HepG2 (cell line): ENCODE data around the gene WDCP. TPM values are rescaled to one million over a fixed set of nuclear protein-coding genes. Genes with fewer than 3 reads are reported as not detected.

Experiments
- AHDC1 ChIP-seq: sonication (generic); formaldehyde crosslinking; IDR thresholded peaks from 2 replicates; pipeline ENCODE4 v1.5.1; 2020; ENCODE audit warnings: mild to moderate bottlenecking, missing genetic modification reagents, borderline replicate concordance
- AKNA ChIP-seq: sonication (generic); formaldehyde crosslinking; IDR thresholded peaks from 2 replicates; pipeline ENCODE4 v1.4.0; 2020; ENCODE audit warnings: missing genetic modification reagents, borderline replicate concordance
- KDM5B ChIP-seq: sonication (generic); formaldehyde crosslinking; IDR thresholded peaks from 2 replicates; pipeline ENCODE4 v1.4.0; 2020; ENCODE audit warnings: missing genetic modification reagents, mild to moderate bottlenecking, borderline replicate concordance
- KDM6A ChIP-seq: IDR thresholded peaks from 2 replicates; pipeline ENCODE4 v1.6.1; 2016; ENCODE audit warnings: low read depth
- MAFK ChIP-seq, 2 experiments: IDR thresholded peaks in 1 of 2; conservative IDR thresholded peaks in 1 of 2; 2 replicates each; pipeline ENCODE4 v1.6.1; 2011; ENCODE audit warnings: improper control_type of control experiment in 2 of 2, low read length in 2 of 2
- NR2F6 ChIP-seq, 2 experiments: IDR thresholded peaks; 2 replicates each; pipeline ENCODE4 v1.6.1; 2016; ENCODE audit warnings: antibody characterized with exemption in 1 of 2, mild to moderate bottlenecking in 1 of 2
- UBTF ChIP-seq: sonication (generic); formaldehyde crosslinking; IDR thresholded peaks from 2 replicates; pipeline ENCODE4 v1.4.0; 2020; ENCODE audit warnings: mild to moderate bottlenecking, missing genetic modification reagents
- ZBTB37 ChIP-seq: sonication (generic); formaldehyde crosslinking; IDR thresholded peaks from 2 replicates; pipeline ENCODE4 v1.4.0; 2020; ENCODE audit warnings: mild to moderate bottlenecking, missing genetic modification reagents
- ZNF136 ChIP-seq: sonication (generic); formaldehyde crosslinking; IDR thresholded peaks from 2 replicates; pipeline ENCODE4 v1.8.1; 2022; ENCODE audit warnings: low read depth, mild to moderate bottlenecking, moderate library complexity, missing genetic modification reagents
- ZNF543 ChIP-seq: sonication (generic); formaldehyde crosslinking; IDR thresholded peaks from 2 replicates; pipeline ENCODE4 v1.4.0; 2020; ENCODE audit warnings: mild to moderate bottlenecking, missing genetic modification reagents
- ZNF614 ChIP-seq: IDR thresholded peaks from 2 replicates; pipeline ENCODE4 v1.6.1; 2018; ENCODE audit warnings: missing biosample characterization, missing genetic modification reagents, inconsistent platforms, borderline replicate concordance
- ZNF619 ChIP-seq: sonication (generic); formaldehyde crosslinking; IDR thresholded peaks from 2 replicates; pipeline ENCODE4 v1.4.0; 2020; ENCODE audit warnings: mild to moderate bottlenecking, missing genetic modification reagents
- polyA plus RNA-seq, 8 experiments: library from polyadenylated mRNA; depleted of rRNA in 3 of 8; stranded (reverse) in 7 of 8; unstranded in 1 of 8; fragments of >200 nt; fragmentation: Illumina TruSeq in 4 of 8; extraction: Trizol in 4 of 8; gene quantifications; 2 replicates each; pipeline versions ENCODE4 v1.2.1 to v1.2.3, GENCODE V29; 2011 to 2016; ENCODE audit warnings: low read depth in 4 of 8, missing spikeins in 1 of 8, mixed read lengths in 1 of 8; ENCODE audit not compliant: insufficient read depth in 1 of 8
- total RNA-seq, 5 experiments: library from RNA; depleted of rRNA; stranded (reverse); fragments of >200 nt; fragmentation: Illumina TruSeq; extraction: Trizol; gene quantifications; 2 replicates each; pipeline ENCODE4 v1.2.3, GENCODE V29; 2016; ENCODE audit warnings: low read depth in 1 of 5

WDCP gene
- total and polyA plus RNA-seq, 2 of the 13 experiments (the other 11 are each of a cell fraction or from before 2014, with no cell fraction given): 17.4 to 22.6 TPM

- TF ChIP-seq ZNF614 (peak; percentile 21; the same call in 1 of the 2 replicates), ZNF136 (CRISPR knock-in tag) (peak; percentile 28; the same call in 1 of the 2 replicates), NR2F6 (IDR thresholded peaks at IDR 0.05) (no peak; the same call in 1 of the 2 replicates), NR2F6 (CRISPR knock-in tag; IDR thresholded peaks at IDR 0.05) (peak; percentile 50), UBTF (peak; percentile 92), AHDC1 (peak; percentile 92), KDM5B (peak; percentile 78; the same call in 1 of the 2 replicates), MAFK (conservative IDR thresholded peaks at IDR 0.05 in 1 of 2, IDR thresholded peaks at IDR 0.05 in 1 of 2; ENCODE audit: low read length in 2 of 2) (peak in 1 of 2 experiments; percentile 20; a peak in 1 of 4 replicates), ZNF543 (CRISPR knock-in tag) (peak; percentile 85), ZBTB37 (CRISPR knock-in tag) (peak; percentile 65; the same call in 1 of the 2 replicates), KDM6A (CRISPR knock-in tag) (peak; percentile 79), ZNF619 (CRISPR knock-in tag) (peak; percentile 75; the same call in 1 of the 2 replicates), AKNA (CRISPR knock-in tag) (no peak; the same call in 1 of the 2 replicates)
These were observed 31.4 kb downstream of the WDCP start (continued) for GRCh38 chr2:24015562-24016375.
